NCI-H1694 treated with DMSO at 0.1 percent for 48 hours (cell line): Measurements from ENCODE around the gene TBC1D24.
A peak's percentile ranks its signal among the peaks of the same experiment; 100 is the strongest.

ENCODE experiments used
- DNase-seq: peaks from one replicate; lab custom pipeline; 2025; lab: John Stamatoyannopoulos, UW

The TBC1D24 gene

DNA sequence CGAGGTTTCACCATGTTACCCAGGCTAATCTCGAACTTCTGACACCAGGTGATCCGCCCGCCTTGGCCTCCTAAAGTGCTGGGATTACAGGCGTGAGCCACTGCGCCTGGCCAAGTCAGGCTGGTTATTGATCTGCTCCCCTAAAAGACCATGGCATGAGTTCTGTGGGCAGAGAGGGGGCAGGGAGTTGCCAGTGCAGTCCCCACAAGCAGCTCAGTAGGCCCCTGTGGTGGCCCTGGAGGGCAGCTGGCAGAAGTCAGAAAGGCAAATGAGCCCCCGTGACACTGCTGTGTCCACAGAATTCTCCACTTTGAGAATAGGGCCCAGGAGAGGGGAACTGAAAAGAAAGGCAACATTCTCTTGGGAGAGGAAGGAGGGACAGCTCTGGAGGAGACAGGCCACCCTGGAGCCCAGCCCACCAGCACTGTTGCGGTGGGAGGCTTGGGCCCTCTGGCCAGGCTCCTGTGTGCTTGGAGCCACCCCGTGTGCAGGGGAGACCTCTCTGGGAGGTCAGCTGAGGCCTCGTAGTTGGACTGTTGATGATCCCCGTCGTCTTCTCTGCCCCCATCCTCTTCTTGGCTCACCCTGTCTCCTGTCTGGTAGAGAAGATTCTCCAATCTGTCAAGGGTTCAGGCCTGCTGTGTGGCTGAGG is 43.2 kb downstream of the TBC1D24 start:
- no peak for DNase-seq

DNA sequence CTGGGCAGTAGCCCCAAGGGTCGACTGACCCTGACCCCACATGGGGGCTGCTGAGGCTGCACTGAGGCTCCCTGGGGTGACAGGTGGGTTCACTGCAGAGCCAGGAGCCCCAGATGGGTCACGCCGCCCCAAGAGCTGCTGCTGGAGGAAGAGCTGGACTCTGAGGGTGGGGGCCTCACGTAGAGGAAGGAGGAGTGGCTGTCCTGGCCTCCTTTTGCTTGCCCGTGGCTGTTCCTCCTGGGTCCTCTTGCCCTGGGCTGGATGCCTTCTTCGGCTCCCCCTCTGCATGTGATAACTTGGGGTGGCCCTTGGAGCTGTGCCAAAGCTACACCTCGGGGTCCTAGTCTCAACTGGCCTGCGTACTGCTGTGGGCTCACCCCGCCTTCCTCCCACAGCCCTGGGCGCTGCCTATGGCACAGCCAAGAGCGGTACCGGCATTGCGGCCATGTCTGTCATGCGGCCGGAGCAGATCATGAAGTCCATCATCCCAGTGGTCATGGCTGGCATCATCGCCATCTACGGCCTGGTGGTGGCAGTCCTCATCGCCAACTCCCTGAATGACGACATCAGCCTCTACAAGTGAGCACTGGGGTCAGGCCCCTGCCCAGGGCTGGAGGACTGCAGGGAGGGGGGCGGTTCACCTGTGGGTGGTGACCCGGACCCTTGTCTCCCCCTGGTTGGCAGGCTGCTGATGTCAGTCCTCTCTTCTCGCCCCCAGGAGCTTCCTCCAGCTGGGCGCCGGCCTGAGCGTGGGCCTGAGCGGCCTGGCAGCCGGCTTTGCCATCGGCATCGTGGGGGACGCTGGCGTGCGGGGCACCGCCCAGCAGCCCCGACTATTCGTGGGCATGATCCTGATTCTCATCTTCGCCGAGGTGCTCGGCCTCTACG is 44.1 kb downstream of the TBC1D24 start:
- no peak for DNase-seq

DNA sequence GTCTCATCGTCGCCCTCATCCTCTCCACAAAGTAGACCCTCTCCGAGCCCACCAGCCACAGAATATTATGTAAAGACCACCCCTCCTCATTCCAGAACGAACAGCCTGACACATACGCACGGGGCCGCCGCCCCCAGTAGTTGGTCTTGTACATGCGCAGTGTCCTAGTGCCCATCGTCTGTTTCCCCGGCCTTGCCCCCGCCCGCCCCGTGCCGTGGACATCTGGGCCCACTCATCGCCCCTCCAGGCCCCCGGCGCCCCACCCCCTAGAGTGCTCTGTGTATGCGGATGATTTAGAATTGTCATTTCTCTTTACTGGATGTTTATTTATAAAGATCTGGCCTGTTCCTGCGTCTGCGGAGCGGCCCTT is 44.8 kb downstream of the TBC1D24 start:
- DNase-seq = no peak

DNA sequence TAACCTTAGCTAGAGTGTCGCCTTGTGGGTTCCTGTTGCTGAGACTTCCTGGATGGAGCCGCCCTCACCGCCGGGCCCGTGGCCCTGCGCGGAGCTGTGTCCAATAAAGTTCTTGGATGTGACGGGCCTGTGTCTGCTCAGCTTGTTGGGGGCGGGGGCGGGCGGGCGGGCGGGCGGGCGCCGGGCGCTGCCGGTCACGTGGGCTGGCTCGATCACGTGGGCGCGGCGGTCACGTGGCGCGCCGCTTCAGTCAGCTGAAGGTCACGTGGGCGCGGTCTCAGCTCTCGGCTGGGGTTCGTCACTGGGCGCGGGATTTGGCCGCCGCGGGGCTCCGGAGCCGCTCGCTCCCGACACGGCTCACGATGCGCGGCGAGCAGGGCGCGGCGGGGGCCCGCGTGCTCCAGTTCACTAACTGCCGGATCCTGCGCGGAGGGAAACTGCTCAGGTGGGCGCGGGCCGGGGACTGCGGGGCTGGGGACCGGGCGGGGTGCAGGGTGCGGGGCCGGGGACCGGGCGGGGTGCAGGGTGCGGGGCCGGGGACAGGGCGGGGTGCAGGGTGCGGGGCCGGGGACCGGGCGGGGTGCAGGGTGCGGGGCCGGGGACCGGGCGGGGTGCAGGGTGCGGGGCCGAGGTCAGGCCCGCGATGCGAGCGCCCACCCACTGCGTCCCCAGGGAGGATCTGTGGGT is 45.3 kb downstream of the TBC1D24 start, which contains the start of gene AMDHD2:
Gene AMDHD2, plus strand, starts transcription at position 275 of the 687 bp plus-strand sequence. Its CDS starts 88 bp downstream, at position 363.
- peak; percentile 12 for DNase-seq

DNA sequence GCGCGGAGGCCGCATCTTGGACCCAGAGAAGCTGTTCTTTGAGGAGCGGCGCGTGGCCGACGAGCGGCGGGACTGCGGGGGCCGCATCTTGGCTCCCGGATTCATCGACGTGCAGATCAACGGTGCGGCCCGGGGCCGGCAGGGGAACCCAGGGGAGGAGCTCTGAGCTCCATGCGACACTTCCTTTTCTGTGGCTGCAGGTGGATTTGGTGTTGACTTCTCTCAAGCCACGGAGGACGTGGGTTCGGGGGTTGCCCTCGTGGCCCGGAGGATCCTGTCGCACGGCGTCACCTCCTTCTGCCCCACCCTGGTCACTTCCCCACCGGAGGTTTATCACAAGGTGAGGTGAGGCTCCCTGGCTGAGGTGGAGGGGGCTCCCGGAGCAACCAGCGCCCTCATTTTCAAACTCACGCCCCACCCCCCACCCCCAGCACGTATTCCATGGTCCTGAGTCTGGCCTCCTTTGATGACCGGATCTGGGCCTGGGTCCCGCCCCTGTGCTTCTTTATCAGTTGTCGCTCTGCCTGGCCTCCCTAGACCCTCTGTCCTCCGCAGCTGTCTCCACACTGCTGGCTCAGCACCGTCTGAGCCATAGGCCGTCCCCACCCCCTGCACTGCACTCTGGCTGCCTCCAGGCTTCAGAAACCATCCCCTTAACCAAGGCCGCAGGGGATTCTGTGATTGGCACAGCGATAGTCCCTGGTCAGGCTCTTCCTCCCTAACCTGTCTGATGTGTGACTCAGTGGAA is 46.0 kb downstream of the TBC1D24 start:
- no peak for DNase-seq

DNA sequence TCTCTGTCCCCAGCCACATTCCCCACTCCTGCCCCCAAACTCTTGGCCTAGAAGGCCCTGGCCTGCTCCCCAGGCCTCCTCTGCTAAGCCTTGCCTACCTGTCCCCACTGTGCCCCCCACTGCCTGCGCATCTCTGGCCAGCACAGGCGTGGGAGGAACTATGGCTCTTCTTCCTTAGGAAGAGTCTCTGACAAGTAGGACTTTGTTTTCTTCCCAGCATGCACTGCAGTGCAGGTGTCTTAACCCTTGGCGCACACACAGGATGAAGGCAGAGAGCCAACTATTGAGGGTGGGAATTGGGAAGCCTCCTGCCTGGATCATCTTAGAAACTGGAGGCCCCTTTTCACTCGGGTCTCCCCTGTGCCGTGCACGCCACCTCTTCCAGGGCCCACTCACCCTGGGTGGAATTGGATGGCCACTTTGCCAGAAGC is 48.9 kb downstream of the TBC1D24 start:
- no peak for DNase-seq

DNA sequence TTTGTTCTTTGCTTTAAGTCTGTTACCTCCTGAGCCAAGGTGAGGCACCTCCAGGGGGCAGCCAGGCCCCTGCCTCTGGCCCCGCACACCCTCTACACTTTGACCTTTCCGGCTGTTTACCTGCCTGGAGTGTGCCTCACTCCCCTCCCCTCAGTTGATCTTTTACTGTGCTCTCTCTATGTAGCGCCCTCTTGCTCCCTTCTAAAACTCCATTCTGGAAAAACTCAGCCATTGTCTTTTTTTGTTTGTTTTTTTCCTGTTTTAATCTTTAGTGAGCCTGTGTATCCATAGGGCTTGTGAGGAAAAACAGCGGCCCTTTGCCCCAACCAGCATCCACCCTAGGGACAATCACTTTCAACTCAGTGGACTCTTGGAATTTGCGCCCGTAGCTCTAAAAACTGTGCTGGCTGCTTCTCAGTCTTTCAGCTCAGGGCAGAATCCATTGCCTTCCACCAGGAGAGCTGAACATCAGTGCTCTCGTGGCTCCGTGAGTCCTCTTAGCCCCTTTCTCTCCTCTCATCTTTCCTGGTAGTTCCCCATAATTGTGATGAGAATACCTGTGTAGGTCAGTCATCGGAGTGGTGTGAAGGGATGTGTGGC is 49.5 kb downstream of the TBC1D24 start:
- no peak for DNase-seq

DNA sequence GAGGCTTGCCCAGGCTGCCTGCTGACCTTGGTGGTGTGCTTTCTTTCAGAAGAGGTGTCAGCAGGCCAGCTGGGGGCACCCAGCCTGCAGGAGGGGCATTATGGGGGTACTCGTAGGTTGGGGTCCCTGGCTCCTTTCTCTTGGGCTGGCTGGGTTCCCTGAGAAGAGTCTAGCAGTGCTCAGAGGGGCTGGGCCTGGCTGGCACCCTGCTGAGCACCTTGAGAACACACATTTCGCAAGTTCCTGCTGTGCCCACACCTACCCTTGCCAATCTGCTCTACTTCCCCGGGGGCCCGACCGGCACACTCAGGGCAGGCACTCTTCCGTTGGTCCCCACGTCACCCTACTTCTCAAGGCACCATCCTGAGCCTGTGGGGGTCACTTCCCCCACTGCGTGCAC is 51.2 kb downstream of the TBC1D24 start:
- no peak for DNase-seq

DNA sequence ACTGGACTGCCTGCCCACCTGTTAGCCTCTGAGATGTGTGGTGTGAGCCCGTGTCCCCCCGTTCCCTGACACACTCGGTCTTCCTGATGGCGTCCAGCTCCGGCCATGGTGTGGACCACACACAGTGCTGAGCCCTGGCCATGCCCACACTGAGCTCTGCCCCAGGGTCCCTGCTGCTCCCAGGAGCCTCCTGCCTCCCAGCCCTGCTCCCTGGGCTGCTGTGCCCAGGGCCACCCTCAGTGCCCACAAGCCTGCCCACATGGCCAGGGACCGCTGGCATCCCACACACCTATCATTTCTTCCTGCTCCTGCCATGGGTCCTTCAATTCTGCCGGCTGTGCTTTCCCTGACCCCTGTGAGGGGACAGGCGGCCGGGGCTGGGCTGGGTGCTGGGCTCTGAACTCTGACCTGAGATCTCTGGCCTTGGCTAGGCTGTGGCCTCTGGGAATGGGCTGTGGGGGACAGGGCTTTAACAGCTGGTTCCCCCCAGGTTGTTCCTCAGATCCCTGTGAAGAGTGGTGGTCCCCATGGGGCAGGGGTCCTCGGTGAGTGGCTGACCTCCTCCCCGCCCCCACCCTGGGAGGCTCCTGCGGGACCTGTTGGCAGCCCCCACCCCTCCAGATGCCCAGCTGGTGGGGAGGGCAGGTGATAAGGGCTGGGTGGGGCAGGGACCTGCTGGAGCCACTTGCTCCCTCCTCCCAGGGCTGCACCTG is 52.3 kb downstream of the TBC1D24 start:
- no peak for DNase-seq

DNA sequence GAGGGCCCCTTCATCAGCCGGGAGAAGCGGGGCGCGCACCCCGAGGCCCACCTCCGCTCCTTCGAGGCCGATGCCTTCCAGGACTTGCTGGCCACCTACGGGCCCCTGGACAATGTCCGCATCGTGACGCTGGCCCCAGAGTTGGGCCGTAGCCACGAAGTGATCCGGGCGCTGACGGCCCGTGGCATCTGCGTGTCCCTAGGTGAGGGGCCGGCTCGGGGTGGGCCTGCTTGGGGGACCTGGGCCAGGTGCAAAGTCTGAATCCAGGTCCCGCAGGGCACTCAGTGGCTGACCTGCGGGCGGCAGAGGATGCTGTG is 52.8 kb downstream of the TBC1D24 start:
- DNase-seq = no peak

DNA sequence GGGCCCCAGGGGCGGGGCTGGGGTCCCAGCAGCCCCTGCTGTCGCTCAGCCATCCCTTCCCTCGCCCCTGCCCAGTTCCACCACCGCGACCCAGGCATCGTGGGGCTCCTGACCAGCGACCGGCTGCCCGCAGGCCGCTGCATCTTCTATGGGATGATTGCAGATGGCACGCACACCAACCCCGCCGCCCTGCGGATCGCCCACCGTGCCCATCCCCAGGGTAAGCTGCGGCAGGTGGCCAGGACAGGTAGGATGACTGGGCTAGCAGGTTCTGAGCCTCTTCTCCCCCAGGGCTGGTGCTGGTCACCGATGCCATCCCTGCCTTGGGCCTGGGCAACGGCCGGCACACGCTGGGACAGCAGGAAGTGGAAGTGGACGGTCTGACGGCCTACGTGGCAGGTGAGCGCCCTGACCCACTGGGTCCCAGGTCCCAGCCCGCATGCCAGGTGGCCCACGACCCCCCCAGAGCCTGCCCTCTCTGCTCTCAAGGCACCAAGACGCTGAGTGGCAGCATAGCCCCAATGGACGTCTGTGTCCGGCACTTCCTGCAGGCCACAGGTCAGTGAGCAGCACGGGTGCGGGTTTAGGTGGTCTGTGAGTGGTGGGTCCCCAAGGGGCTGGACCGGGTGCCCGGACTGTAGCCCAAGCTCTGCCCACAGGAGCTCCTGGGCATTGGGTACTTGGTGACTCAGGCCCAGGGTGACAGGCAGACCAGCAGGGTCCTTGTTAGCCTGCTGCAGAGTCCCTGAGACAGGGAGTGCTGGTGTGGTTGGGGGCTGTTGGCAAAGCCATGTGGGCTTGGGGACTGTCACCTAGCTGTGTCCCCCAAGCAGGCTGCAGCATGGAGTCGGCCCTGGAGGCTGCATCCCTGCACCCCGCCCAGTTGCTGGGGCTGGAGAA is 53.5 kb downstream of the TBC1D24 start:
- DNase-seq = no peak

DNA sequence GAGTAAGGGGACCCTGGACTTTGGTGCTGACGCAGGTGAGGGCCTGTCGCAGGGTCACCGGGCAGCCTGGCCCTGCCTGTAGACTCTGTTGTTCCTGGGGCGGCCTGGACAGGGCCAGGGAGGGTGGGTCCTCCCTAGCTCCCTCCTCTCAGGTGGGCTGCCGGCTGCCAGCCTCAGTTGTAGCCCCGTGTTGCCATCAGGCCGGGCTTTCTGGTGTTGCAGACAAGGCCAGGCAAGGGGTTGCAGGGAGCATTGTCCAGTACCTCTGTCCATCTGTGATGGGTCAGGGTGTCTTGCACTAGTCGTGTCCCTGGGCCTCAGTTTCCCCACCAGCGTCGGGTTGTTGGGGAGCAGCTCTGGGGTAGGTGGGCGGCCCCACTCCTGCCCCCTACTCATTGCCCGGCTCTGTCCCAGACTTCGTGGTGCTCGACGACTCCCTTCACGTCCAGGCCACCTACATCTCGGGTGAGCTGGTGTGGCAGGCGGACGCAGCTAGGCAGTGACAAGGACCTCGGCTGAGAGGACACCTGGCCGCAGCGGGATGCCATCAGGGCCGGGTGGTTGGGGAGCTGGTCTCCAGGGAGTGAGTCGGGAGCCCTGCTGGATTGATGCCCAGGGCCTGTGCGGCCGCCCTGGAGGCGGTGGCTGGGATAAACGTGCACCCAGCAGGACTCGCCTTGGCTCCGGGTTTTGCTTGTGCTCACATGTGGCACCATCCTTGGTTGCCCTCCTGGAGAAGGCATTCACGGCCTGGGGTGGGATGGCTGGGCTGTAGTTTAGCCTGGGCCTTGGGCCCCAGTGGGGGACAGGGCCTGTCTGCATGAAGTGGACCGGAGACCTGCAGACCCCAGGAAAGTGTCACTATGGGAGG is 54.4 kb downstream of the TBC1D24 start:
- DNase-seq = no peak

DNA sequence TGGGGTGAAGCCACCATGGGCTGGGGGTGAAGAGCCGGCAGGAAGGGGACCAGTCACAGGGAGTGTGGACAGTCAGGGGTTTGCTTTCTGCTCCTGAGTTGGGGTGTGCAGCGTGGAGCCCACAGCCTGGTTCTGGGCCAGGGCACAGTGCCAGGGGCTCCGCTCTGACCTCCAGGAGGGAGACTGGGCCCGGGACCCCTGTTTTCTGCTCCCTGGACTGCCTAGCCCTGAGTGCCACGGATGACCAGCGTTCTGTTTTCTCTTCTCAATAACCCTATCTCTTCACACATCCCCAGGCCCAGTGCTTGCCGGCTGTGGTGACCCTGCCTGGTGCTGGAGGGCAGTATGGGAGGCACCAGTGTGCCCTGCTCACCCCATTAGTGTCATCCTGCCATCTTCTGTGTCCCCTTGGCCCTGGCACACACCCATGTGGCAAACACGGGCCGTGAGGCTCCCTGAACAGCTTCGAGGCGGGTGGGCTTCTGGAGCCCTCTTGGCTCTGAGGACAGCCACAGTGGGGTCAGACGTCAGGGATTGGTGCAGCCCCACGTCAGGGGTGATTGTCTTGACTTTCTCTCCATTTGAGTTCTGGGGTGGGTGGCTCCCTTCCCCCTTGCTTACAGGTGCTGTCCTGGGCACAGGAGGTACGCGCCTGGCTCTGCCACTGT is 55.2 kb downstream of the TBC1D24 start:
- no peak for DNase-seq

DNA sequence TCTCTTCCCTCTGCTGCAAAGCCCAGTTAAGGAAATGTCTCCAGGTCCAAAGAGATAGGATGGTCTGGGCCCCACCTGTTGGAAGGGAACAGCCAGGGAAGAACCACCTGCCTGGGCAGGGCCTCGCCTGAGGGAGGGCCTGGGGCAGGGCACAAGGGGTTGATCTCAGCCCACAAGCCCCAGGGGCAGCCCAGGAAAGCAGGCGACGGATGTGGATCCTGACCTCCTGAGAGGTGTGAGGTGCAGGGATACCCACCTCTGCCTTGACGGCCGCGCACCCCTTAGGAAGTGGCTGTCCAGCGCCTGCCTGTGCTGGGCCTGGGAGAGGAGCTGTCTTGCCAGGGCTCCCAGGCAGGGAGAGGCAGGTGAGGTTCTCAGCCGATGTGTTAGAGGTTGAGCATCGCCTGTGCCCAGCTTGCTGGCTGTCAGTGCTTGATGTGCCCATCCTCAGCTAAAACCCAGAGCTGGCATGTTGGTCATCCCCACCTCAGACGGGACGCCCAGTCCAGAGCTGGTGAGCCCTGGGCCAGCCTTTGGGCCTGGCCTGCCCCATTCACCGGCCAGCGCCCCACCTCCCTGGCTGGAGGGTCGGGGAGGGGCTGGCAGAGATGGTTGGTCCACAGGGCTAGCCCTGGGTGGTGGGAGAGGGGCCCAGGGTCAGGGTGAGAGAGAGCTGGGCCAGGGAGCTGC is 55.8 kb downstream of the TBC1D24 start:
- DNase-seq = no peak

DNA sequence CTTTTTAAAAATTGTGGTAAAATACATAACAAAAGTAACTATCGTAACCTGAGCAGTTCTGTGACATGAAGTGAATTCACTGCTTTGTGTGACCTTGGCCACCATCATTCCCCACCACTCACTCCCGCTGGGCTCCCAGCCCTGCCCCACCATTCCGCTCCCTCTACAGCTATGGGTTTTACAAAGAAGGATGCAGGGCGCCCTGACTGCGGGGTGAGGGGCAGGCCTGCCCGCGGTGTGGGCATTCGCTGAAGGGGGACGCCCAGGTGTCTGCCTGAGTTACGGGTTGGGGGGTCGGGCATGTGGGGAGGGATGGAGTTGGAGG is 56.4 kb downstream of the TBC1D24 start, which contains the start of gene CEMP1:
Gene CEMP1, minus strand, starts transcription at position 38 of the 325 bp plus-strand sequence. CDS start 335 bp downstream, outside the sequence.
- DNase-seq = no peak

DNA sequence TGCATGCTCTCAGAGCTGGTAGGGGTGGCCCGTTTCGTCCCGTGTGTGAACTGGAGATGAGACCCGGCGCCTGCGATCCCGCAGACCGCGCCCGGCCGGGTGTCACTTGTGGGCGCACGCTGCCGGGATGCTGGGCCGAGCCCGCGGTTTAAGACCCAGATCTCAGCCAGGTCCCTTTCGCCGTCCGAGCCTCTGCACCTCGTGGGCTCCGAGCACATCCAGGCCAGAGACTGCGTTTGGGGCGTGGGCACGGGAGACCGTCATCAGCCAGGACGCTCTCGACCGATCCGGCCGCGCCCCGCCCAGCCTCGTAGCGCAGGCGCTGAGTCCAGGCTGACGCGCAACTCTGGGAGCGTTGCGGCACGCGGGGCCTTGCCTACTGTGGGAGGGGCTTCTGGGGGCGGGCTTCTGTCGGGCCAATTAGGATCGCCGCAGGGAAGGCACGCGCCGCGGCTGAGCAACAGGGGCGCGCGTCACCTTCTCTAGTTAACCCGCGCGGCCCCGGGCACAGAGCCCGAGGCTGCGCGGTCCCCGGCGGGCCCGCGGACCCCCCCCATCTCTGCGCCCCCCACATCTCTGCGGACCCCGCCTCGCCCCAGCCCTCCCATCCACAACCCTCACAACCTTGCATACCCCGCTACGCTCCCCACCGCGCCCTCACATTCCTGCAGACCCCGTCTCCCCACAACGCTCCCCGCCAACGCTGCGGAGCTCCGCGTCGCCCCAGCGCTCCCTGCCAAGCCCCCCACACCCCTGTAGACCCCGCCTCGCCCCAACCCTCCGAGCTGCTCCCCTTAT is 57.0 kb downstream of the TBC1D24 start:
- peak; percentile 81 for DNase-seq

DNA sequence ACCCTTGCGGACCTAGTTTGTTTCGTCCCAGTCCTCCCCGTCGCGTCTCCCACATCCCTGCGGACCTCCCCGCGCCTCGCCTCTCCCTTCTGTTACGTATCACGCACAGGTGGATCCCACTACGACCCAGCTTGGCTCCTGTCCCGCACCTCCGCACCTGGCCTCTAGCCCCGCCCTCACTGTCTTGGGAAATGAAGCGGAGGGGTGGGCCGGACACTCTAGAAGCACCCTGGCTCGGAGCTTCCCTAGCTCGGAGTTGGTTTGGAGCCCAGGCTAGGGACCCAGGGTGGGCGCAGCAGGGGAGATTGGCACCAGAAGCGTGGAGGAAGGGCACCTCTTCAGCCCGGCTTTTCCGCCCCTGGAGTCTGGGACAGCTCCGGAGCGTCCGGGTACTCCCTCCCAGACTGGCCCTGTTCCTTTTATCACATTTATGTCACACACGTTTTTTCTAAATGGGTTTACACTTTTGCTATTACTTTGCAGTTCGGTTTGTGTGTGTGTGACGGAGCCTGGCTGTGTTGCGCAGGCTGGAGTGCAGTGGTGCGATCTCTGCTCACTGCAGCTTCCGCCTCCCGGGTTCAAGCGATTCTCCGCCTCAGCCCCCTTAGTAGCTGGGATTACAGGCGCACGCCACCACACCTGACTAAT is 57.7 kb downstream of the TBC1D24 start:
- peak; percentile 33 for DNase-seq
